Measurements from ENCODE around the gene ISM1. TPM values are rescaled to one million over a fixed set of nuclear protein-coding genes. Genes with fewer than 3 reads are reported as not detected.
"Not testable (repeated sequence)": the region's sequence is repeated elsewhere in the genome, so short reads cannot be mapped to it uniquely, and the experiment has no call there.

ISM1 gene
- total RNA-seq, 1 donor: 1.1 TPM

GRCh38 chr20:13228771-13229170 is 7.7 kb downstream of the ISM1 start:
- no peak for TF ChIP-seq CTCF (IDR thresholded peaks at IDR 0.05; ENCODE audit: insufficient read depth, low read length)
- DNase-seq (ENCODE audit: low read depth): no peak
- no peak overlapping the region for H3K4me3 ChIP-seq (ENCODE audit: low read depth, low read length)

GRCh38 chr20:13229538-13229937 is 8.5 kb downstream of the ISM1 start:
- H3K4me3 ChIP-seq (ENCODE audit: low read depth, low read length): no peak overlapping the region
- no peak for DNase-seq (ENCODE audit: low read depth)
- no peak for TF ChIP-seq CTCF (IDR thresholded peaks at IDR 0.05; ENCODE audit: insufficient read depth, low read length)

GRCh38 chr20:13231031-13231752 is 10.1 kb downstream of the ISM1 start:
- no peak overlapping the region for H3K4me3 ChIP-seq (ENCODE audit: low read depth, low read length)
- no peak for DNase-seq (ENCODE audit: low read depth)
- no peak for TF ChIP-seq CTCF (IDR thresholded peaks at IDR 0.05; ENCODE audit: insufficient read depth, low read length)

GRCh38 chr20:13232999-13233398 is 11.9 kb downstream of the ISM1 start:
- no peak overlapping the region for H3K4me3 ChIP-seq (ENCODE audit: low read depth, low read length)
- no peak for TF ChIP-seq CTCF (IDR thresholded peaks at IDR 0.05; ENCODE audit: insufficient read depth, low read length)
- DNase-seq (ENCODE audit: low read depth): no peak

GRCh38 chr20:13234961-13235360 is 13.9 kb downstream of the ISM1 start:
- no peak for TF ChIP-seq CTCF (IDR thresholded peaks at IDR 0.05; ENCODE audit: insufficient read depth, low read length)

GRCh38 chr20:13236360-13236759 is 15.3 kb downstream of the ISM1 start:
- DNase-seq (ENCODE audit: low read depth); H3K4me3 ChIP-seq (ENCODE audit: low read depth, low read length): not testable (repeated sequence)

More at GRCh38 chr20:13234961-13235360, 13.9 kb downstream of the ISM1 start:
- no peak overlapping the region for H3K4me3 ChIP-seq (ENCODE audit: low read depth, low read length)
- DNase-seq (ENCODE audit: low read depth): no peak

- H3K4me3 ChIP-seq (ENCODE audit: low read depth, low read length): no peak overlapping the region
- DNase-seq (ENCODE audit: low read depth): no peak
- TF ChIP-seq CTCF (IDR thresholded peaks at IDR 0.05; ENCODE audit: insufficient read depth, low read length): no peak
These were observed 16.1 kb downstream of the ISM1 start for GRCh38 chr20:13236990-13237720.
